HPDE6-E6E7 (cell line): ENCODE data around the gene ESRRA.
"Not testable (repeated sequence)": the region's sequence is repeated elsewhere in the genome, so short reads cannot be mapped to it uniquely, and the experiment has no call there.

Source experiments
- DNase-seq: peaks from one replicate; pipeline ENCODE4 v3.0.0; 2011; ENCODE audit warnings: missing footprints; ENCODE audit errors: extremely low spot score

ESRRA gene

DNA sequence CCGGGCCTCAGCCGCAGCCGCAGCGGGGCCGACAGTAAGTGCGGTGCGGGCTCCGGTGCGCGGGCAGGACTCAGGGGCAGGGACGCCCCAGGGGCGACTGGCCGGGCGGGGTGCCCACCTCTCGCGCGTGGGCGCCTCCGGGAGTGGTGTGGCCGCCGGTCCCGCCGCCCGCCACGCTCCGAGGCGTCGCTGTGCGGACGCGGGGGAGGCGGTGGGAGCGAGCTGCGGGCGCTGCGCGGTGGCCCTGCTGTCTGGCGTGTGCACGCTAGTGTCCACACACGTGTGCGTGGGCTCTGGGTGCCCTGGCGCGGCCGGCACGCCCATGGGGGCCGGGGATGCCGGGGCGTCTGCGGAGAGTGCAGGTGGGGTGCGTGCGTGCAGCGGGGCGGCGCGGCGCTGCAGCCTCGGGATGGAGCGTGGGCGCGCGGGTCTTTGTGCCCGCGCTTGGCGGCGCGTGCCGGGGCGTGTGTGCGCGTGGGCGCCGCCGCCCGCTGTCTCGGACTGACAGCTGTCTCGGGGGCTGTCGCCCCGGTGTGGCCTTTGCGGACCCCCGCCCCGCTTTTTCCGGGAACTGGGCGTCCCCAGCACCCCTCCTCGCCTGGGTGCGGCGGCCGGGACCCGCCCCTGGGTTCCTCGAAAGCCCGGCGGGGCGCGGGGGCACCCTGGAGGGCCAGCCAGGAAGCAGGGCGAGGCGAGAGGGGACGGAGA lies 13.4 kb upstream of the ESRRA start:
- no peak for DNase-seq

DNA sequence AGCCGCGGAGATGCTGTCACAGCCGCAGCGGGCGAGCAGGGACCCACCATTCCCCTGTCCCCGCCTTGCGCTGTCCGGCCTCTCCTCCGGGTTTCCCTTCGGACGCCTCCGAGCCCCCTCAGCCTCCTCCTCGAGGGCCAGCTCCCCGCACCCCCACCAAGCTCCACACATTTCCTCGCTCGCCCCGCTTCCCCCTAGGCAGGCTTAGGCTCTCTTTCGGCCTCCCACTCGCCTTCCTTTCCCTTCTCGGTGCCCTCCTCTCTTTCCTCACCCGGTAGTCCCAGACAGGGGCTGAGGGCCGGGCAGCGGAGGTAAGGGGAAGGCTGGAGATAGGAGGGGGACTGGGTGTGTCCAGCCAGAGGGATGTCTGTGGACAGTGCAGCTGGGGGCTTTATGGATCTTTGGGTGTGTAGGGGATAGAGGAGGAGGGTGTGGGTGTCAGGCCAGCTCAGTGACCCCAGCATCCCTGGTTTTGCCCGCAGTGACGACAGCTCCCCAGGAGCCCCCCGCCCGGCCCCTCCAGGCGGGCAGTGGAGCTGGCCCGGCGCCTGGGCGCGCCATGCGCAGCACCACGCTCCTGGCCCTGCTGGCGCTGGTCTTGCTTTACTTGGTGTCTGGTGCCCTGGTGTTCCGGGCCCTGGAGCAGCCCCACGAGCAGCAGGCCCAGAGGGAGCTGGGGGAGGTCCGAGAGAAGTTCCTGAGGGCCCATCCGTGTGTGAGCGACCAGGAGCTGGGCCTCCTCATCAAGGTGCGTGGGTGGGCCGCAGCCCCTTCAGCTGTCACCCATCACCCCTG lies 12.7 kb upstream of the ESRRA start:
- no peak for DNase-seq

DNA sequence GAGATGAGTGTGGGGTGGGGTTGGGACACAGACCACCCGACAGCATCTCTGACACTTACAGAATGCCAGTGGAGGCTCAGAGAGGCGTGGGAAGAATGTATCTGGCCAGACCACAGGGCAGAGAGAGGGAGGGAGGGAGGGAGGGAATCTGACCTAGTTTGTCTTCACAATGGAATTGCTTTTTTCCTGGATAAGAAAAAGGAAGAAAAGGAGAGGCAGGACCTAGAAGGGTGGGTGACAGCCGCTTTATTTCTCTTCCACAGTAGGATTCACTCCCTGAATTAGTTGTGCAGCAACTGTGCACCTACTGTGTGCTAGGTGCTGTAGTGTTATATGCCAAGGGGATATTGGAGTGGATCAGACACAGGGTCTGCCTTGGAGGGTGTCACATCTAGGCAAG lies 10.6 kb upstream of the ESRRA start:
- no peak for DNase-seq

DNA sequence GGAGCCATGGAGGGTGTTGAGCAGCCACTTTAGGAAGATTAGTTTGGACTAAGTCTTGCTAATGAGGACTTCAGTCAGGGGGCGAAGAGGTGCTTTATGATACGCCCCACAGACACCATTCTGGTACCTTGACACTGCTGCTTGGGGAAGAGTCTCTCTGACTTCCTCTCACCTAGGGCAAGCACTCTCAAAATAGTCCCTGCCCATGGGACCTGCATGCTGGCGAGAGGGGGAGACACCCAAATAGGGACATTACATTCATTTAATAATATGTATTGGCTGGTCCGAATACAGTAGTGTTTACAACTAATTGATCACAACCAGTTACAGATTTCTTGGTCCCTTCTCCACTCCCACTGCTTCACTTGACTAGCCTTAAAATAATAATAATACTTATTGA lies 9.6 kb upstream of the ESRRA start:
- no peak for DNase-seq

DNA sequence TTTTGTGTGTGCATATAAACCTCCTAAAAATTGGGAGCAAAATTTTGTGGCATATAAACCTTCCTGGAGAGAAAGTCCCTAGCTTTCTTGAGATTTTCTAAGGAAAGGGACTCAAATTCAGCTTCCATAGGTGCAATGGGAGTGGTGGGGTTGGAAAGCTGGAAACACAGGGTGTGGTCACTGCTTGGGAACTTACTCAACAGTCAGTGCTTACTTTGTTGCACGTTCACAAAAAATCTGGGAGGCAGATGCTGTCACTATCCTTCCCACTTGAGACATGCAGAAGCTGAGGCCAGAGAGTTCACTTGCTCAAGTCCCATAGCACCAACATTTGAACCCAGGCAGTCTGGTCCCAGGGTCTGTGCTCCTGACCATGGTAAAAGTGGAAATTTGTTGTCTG lies 9.1 kb upstream of the ESRRA start:
- no peak for DNase-seq

DNA sequence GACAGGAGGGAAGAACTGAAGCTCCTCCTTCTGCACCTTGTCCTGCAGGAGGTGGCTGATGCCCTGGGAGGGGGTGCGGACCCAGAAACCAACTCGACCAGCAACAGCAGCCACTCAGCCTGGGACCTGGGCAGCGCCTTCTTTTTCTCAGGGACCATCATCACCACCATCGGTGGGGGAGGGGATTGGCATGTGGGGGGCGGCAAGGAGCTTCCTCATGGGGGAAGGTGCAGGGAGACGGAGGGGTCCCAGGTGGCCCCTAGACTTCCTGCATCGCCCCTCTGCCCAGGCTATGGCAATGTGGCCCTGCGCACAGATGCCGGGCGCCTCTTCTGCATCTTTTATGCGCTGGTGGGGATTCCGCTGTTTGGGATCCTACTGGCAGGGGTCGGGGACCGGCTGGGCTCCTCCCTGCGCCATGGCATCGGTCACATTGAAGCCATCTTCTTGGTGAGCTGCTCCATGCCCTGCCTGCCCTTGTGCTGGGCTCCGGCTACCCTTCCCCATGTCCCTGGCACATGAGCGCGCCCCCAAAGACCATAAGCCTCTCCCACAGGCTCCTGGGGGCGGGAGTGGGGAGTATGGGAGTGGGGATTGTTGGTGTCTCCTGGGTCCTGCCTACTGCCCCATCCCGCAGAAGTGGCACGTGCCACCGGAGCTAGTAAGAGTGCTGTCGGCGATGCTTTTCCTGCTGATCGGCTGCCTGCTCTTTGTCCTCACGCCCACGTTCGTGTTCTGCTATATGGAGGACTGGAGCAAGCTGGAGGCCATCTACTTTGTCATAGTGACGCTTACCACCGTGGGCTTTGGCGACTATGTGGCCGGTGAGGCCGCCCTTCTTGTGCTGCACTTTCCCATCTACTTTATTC lies 8.3 kb upstream of the ESRRA start:
- no peak for DNase-seq

DNA sequence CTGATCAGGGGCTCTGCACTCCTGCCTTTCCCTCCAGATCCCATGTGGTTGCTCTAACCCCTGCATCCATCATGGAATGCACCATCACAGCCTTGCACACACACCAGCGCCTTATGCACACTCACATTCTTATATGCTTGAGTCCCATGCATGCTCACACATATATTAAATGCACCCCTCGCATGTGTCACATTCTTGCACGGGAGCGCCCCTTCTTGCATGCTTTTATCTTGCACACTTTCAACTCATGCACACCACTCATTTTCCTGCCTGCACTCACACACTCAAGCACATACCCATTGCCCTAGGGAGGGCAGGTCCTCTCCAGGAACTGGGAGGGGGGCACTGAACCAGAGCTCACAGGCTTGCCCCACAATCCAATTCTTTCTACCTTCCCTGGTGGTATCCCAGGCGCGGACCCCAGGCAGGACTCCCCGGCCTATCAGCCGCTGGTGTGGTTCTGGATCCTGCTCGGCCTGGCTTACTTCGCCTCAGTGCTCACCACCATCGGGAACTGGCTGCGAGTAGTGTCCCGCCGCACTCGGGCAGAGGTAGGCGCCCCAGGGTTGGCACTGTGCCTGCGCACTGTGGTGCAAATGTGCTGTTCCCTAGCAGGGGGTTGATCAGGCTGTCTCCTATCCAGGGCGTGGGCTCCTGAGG lies 7.5 kb upstream of the ESRRA start:
- no peak for DNase-seq

DNA sequence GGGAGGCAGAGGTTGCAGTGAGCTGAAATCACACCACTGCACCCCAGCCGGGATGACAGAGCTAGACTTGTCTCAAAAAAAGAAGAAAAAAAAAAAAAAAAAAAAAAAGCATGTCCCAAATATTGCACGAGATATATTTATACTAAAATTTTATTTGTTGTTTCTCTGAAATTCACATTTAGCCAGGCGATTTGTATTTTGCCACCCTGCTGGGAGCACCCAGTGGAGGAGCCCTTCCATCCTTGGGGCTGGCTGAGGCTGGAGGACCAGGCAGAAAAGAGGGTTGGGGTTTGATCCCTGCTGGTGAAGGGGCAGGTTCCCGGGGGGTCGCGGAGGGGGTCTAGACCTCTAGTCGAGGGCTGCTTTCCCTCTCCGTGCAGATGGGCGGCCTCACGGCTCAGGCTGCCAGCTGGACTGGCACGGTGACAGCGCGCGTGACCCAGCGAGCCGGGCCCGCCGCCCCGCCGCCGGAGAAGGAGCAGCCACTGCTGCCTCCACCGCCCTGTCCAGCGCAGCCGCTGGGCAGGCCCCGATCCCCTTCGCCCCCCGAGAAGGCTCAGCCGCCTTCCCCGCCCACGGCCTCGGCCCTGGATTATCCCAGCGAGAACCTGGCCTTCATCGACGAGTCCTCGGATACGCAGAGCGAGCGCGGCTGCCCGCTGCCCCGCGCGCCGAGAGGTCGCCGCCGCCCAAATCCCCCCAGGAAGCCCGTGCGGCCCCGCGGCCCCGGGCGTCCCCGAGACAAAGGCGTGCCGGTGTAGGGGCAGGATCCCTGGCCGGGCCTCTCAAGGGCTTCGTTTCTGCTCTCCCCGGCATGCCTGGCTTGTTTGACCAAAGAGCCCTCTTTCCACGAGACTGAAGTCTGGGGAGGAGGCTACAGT lies 6.1 kb upstream of the ESRRA start:
- no peak for DNase-seq

DNA sequence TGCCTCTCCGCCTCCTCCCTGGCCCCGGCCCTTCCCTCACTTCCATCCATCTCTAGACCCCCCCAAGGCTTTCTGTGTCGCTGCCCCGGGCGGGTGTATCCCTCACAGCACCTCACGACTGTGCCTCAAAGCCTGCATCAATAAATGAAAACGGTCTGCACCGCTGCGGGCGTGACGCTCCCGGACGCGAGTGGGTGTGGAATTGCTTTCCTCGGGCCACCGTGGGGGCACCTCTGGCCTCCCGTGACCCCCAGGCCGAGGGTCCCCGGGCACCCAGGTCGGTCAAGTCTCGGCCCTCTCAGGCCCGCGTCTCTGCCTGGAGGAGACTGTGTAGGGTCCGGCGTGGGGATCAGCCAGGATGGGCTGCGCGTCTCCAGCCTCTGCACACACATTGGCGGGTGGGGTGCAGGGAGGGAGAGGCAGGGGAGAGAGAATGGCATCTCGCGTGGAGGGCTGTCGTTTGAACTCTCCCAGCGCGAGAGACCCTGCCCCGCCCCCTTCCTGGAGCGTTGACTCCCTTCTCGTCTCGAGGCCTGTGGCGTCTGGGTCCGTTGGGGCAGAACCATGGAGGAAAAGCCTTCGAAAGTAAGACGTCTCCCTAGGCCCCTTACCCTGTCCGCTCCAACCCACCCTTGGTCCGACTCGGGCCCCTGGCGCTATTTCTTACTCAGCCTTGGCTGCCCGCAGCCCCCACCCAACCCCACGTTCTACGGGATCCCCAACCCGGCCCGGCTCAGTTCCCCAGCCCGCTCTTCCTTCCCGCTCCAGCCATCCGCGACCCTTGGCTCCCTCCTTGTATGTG lies 5.3 kb upstream of the ESRRA start, which contains the start of gene CATSPERZ:
TSS of gene CATSPERZ (plus strand) at position 512 of the 802 bp plus-strand sequence. CDS start at position 565, 53 bp downstream.
- DNase-seq: no peak

DNA sequence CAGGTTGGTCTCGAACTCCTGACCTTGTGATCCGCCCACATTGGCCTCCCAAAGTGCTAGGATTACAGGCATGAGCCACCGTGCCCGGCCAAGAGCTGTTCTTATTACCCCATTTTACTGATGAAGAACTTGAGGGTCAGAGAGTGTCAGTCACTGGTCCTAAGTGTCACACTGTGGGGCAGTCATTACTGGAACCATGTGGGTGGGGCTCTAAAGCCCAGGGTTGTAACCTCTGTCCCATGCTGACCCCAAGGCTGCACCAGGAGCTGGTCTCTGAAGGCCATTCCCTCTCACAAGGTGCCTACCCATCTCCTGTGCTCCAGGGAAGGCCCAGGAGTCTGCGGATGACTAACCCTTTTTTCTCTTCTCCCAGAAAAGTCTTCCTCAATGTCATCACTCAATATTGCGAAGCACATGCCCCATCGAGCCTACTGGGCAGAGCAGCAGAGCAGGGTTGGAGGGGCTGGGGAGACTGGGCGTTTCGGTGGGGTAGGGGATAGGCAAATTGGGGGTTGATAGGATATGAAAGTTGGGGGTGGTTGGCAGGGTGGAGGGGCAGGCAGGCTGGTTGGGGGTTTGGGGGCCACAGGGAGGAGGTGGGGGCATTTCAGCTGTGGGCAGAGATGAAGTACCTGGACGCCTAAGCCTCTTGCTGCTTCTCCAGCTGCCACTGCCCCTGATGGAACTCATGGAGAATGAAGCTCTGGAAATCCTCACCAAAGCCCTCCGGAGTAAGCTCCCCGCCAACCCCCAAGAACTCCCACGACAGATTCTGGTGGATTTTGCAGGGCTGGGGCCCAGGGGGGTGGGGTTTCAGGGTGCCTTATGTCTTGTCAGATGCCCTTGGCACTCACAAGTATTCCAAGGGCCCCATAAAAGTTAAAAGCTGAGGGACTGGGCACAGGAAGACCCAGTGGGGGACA lies 2.0 kb upstream of the ESRRA start:
- DNase-seq: no peak

DNA sequence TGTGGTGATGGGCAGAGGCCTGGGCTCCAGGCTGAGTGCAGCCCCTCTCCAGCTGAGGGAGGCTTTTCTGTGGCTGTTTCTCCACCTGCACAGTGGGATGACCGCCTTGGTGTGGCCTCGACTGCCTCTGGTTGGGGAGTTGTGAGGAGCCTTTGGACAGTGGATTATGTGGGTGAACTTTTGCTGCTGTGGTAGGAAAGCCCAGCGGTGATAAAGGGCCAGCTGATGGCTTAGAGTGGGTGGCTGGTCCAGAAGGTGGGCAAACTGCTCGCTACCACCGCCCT lies 1.4 kb upstream of the ESRRA start:
- no peak for DNase-seq

DNA sequence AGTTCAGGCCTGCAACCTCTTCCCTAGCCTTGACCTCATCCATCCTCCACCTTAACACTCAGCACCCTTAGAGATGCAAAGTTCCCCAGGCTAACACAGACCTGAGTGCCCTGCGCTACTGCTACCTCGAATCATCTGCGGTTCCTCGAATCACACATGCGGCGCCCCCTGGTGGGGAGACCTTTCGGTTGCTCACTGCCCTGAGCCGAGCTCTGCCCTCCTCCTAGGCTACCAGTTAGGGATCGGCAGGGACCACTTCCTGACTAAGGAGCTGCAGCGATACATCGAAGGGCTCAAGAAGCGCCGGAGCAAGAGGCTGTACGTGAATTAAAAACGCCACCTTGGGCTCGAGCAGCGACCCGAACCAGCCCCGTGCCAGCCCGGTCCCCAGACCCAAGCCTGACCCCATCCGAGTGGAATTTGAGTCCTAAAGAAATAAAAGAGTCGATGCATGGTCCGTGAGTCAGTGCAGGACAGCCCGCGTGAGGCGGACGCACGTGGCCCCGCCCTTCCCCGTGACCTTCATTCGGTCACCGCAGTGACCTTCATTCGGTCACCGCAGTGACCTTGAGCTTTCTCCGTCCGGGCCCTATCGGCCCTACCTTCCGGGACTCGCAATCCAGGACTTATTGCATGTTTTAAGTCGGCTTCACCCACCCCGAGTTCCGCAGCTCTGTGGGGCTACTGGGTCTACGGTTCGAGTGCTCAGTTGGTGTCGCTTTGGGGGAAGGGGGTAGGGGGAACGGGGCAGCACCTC lies 830 bp upstream of the ESRRA start:
- DNase-seq: no peak

DNA sequence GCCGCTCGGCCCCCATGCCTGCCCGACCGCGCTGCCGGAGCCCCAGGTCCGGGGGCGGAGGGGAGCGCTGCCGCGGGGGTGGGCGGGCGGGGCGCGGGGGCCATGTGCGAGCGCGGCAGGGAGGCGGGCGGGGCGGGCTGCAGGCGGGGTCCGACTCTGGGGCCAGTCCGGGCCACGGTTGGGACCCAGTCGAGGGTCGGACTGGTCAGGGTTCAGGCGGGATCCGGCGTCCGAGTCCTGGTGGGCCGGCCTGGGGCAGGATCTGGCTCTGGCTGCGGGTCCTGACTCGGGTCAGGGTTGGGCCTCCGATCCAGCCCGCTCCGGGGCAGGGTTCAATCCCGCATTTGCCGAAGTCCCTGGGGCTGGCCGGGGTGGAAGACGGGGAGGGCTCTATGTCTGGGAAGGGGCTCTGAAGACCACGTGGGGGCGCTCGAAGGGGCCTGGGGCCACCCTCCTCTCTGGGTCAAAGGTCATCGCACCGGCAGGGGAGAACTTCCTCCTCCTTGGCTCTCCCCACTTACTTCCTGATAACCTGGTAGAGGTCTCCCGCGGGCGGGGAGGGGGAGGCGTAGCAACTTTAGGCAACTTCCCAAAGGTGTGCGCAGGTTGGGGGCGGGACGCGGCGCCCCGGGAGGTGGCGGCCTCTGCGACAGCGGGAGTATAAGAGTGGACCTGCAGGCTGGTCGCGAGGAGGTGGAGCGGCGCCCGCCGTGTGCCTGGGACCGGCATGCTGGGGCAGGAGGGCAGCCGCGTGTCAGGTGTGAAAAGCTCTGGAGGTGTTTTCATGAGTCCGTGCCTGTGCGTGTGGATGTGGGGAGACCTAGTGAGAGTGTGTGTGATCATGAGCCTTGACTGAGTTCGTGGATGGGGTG lies 603 bp downstream of the ESRRA start:
- no peak for DNase-seq

DNA sequence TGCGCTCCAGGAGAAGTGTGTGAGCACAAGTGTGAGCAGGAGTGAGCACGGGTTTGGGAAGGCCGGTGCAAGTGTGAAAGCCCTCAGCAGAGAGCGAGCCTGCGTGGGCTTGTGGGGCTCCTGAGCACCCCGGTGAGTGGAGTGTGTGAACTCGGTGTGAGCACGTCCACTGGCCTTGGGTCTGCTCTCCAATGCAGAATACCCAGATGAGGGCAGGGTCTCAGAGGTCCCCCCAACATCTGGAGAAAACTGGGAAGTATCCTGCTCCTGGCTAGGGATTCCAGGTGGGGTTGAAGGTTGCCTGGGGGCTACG lies 1.2 kb downstream of the ESRRA start:
- no peak for DNase-seq

DNA sequence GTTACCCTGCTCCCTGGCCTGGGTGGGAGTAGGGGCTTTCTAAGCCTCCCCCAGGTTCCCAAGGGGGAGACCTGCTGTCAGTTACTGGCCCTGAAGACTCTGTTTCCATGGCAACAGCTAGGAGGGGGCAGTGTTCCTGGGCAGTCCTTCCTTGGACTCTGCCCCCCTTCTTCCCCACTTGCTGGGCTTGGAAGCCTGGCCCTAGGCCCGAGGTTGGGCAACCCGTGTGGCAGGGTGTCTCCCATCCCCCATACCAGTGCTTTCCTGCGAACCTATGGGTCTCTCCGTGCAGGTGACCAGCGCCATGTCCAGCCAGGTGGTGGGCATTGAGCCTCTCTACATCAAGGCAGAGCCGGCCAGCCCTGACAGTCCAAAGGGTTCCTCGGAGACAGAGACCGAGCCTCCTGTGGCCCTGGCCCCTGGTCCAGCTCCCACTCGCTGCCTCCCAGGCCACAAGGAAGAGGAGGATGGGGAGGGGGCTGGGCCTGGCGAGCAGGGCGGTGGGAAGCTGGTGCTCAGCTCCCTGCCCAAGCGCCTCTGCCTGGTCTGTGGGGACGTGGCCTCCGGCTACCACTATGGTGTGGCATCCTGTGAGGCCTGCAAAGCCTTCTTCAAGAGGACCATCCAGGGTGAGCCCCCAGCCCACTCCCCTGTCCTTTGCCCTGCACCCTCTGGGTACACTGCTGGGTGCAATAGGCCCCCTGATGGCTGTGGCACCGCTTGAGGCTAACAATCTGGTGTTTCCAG lies 1.7 kb downstream of the ESRRA start:
- no peak for DNase-seq

DNA sequence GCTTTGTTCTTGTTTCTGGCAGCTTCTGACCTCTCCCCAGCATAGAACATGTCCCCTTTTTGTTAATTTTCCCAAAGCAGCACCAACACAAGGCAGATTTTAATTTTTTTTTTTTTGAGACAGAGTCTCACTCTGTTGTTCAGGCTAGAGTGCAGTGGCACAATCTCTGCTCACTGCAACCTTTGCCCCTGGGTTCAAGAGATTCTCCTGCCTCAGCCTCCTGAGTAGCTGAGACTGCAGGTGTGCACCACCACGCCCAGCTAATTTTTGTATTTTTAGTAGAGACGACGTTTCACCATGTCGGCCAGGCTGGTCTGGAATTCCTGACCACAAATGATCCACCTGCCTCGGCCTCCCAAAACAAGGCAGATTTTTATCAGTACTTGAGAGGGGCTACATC lies 2.5 kb downstream of the ESRRA start:
- not testable (repeated sequence) for DNase-seq

DNA sequence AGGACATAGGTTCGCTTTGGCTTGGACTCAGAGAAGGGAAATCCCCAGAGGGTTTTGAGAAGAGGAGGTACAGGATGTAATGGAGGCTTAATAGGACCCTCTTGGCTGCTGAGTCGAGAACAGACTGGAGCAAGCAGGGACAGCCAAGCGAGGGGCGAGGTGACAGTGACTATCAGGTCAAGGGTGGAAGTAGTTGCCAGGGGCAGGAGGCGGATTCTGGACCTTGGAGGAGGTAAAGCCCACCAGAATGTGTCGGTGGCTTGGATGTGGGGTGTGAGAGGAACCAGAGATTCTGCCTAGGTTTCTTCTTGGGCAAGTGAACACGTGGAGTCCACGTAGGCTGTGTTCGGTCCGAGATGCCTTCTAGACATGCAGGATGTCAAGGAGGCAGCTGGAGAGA lies 7.6 kb downstream of the ESRRA start:
- DNase-seq: no peak
